Right lobe of liver (tissue), 4 donors: ENCODE data around the gene TARDBP.
"Not testable (repeated sequence)": the region's sequence is repeated elsewhere in the genome, so short reads cannot be mapped to it uniquely, and the experiment has no call there.

Source experiments
- CTCF ChIP-seq, 4 donors: fragments of 200-600 bp in 3 of 4; fragments of 450-650 bp in 1 of 4; IDR thresholded peaks; one replicate each; pipeline versions ENCODE4 v1.5.1 to v1.8.0; 2016 to 2022; ENCODE audit warnings: antibody characterized with exemption in 4 of 4, mild to moderate bottlenecking in 2 of 4
- POLR2A ChIP-seq: fragments of 450-650 bp; IDR thresholded peaks from one replicate; pipeline ENCODE4 v1.6.1; 2017; ENCODE audit warnings: antibody characterized with exemption, mild to moderate bottlenecking
- donor health status: DM: no; HTN: no; CAD: no.
- donor health status: DM: no; HTN: no; CAD: no.
- donor health status: DM: no; HTN: yes; CAD: no.

DNA sequence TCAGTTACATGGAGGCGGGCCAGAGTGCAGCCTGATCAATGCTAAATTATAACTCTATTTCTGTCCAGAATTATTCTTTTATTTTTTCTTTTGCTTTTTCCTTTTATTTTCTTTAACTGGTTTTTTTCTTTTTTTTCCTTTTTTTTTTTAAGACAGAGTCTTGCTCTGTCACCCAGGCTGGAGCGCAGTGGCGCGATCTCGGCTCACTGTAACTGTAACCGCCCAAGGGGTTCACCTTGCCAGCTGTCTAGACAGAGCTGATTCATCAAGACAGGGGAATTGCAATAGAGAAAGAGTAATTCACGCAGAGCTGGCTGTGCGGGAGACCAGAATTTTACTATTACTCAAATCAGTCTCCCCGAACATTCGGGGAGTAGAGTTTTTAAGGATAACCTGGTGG lies 38.7 kb downstream of the TARDBP start:
- TF ChIP-seq CTCF (IDR thresholded peaks at IDR 0.05); POLR2A: not testable (repeated sequence)
